Stimulated activated CD4-positive, alpha-beta T cell treated with anti-CD3 and anti-CD28 coated beads, Interleukin-2, amount 100 ng/mL, for 24 hours (primary cell): ENCODE data around the gene SLC2A4.

ENCODE experiments used
- DNase-seq, 2 donors: peaks; one replicate each; pipeline ENCODE4 v3.0.0-alpha.2; 2020

Gene SLC2A4

DNA sequence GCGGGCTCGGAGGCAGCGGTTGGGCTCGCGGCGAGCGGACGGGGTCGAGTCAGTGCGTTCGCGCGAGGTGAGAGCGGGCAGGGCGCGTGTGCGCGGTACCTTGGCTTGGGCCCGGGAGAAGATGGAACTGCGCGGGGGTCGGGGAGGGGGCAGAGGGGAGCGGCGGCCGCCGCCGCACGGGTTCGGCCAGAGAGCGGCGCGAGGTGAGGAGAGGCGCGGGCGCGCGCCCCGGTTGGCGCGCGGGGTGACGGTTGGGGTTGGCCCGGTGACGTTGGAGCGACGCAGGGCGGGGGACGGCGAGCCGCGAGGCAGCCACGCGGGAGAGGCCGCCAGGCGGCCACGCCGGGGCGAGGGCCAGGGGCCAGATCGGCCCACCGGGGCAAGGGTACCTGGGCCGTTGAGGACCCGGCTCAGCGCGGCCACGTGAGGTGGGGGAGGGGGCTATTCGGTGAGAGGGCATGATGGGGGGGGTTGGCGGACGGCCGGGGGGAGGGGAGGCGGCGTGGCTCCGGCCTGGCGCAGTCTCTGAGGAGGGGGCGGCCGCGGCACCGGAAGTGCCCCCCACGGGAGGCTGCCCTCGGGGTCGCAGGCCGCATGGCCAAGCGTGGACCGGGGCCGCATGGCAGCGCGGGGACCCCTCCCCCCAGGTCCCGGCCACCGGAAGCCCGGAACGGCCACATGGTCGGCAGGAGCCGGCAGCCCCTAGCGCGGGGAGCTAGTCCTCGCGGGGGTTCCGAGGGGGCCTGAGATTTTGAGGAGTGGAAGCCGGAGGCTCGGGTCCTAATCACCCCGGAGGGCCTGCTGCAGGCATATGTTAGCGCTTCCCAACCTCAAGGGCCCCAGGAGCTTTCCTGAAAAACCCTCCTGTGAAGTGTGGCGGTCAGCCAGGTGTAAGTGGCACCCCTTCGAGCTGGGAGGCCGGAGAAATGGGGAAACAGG is 26.4 kb downstream of the SLC2A4 start:
- peak; percentile 55 to 60 for DNase-seq

DNA sequence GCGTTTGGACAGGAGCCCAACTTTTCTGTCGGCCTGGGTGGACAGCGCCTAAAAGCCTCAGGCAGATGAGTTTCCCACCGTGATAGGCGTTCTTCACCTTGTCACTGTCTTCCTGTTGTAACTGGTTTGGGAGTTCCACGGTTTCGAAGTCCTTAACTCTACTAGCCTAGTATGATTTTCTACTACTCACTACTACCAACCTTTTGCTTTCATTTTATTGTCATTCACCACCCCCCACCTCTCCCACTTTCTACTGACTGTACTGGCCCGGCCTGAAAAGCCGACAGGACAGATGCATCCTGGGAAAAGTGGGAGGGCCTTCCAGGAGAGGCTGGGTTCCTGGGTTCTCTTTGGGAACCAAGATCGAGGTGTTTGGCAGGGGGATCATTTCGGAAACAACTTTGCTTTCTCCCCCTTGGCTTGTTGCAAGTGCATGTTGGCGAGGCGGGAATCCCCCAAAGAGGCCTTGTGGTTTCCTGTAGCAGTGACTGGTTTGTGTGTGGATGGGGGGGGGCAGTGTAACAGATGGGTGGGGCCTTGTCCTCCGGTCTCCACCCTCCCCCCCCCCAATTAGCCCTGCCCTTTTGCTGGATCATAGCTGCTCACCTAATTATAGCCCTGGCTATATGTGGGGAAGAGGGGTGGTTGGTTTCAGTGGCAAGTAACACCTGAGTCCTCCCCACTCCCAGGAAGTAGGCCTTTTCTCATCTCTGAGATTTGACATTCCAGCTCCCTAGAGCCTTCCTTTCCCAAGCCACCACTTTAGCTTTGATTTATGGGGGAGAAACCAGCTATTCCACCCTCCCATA is 27.3 kb downstream of the SLC2A4 start:
- peak; percentile 78 to 84 for DNase-seq

DNA sequence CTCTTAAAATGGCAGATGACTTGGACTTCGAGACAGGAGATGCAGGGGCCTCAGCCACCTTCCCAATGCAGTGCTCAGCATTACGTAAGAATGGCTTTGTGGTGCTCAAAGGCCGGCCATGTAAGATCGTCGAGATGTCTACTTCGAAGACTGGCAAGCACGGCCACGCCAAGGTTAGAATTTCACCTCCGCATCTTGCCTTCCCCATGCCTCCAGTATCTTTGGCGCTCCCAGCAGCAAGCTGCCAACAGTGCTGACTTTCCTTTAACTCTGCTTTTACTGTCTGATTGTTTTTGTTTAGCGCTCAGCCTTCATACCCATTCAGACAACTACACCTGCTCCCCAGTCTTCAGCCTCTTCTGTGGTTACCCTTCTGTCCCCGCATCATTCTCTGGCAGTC is 28.1 kb downstream of the SLC2A4 start:
- no peak for DNase-seq

DNA sequence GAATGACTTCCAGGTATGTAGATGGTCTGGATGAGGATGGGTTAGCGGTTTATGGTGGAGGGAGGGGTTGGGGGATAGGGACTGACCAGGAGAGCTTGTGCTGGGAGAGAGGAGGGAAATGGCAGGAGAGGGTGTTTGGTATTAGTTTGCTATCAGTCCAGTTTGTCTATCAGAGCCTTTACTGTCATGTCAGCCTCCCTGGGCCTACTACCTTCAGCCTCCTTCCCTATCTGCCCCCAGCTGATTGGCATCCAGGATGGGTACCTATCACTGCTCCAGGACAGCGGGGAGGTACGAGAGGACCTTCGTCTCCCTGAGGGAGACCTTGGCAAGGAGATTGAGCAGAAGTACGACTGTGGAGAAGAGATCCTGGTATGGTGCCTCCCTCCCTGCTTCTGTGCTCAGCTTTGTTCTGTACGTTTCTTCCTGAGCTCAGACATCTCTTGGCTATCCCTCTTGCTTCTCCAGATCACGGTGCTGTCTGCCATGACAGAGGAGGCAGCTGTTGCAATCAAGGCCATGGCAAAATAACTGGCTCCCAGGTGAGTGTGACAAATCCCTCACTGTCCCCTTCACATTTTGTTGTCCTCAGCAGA is 29.7 kb downstream of the SLC2A4 start:
- DNase-seq: no peak

DNA sequence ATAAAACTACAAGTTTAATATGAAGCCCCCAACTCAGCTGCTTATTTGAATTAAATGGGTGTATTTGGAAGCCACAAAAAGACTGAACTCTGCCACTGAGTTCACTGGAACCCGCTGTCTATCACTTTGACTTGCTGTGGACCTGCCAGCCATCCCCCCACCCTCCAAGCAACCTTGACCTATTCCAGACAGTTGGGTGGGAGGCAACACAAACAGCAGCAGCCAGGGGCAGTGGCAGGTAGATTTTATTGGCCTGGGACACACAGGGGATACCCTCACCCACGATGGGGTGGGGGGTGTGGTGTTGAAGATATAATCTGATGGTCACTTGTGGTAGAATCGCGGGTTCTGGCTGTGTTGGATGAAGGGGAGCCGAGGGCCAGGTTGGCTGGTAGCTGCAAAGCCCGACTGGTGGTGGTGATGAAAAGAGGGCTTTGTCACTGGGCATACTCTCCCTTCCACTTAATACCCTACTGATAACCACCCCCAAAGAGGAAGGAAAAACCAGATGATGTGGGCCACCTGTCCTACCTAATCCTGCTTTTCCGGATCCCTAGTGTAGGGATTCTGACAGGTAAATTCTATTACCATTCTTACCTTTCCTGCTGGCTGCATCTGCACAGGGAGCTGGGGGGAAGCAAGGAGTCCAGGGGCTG is 31.0 kb downstream of the SLC2A4 start:
- no peak for DNase-seq

DNA sequence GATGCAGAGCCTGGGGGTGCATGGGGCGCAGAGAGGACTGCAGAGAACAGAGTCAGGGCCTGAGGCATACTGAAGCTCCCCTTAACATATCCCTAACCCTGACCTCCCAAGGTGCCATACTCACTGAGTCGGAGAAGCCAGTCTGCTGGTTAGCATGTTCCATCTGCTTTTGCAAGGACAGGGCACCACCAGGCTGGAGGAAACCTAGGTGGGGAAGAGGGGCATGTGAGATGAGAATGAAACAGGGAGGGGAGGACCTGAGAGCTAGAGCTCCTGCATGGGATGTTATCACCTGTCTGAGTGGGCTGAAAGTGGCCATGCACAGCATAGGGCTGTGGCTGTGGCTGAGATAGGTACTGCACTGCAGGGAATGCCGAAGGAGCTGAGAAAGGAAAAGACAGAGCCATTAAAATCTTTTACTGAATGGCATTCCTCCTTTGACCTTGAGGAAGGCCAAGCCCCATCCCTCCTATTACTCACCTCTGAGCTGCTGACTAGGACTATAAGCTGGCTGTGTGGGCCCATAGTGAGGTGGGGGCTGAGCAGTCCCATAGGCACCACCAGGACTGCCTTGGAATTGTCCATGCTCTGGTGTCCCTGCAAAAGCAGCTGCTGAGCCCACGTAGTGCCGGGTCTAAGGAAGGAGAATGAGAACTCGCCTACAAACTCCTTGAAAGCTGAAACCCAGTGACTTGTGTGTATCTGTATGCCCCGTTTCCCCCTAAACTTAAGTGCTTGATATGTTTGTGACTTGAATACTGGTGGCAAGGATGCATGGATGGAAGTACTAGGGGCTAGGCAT is 31.8 kb downstream of the SLC2A4 start:
- DNase-seq: peak in 1 of 2 donors; percentile 49

DNA sequence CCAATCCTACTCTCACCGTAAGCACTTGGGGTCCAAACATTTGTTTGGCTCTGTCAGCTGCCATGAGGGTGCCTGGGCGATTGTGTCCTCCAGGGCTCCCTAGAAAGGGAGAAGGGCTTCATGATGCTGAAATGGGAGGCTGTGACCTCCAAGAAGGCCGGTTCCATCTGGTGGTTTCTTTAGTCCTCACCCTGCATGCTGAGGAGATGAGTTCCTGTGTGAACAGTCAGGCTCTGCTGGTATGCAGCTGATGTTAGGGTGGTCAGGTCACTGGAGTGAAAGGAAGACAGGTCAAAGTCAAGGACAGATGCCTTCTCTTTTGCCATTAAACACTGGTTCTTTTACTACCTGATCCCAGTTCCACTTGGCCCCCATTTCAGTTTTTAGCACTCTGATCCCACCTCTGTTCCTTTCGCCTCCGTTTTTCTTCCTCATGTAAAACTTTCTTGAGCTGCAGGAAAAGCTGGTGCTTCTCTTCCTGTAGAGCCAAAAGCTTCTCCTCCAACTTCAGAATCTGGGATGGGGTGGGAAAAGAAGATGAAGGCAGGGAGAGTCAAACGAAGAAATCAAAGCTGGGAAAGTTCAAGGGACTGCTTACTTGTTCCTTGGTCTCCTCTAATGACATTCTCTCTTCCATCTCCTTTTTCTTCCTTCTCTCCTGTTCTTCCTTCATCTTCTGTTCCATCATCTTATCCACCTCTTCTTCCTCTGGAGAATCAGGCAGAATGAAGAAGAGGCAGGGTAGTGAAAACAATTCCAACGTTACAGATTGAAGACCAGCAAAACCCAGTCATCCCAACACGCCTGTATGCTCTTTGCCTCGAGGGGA is 32.6 kb downstream of the SLC2A4 start:
- DNase-seq: no peak

DNA sequence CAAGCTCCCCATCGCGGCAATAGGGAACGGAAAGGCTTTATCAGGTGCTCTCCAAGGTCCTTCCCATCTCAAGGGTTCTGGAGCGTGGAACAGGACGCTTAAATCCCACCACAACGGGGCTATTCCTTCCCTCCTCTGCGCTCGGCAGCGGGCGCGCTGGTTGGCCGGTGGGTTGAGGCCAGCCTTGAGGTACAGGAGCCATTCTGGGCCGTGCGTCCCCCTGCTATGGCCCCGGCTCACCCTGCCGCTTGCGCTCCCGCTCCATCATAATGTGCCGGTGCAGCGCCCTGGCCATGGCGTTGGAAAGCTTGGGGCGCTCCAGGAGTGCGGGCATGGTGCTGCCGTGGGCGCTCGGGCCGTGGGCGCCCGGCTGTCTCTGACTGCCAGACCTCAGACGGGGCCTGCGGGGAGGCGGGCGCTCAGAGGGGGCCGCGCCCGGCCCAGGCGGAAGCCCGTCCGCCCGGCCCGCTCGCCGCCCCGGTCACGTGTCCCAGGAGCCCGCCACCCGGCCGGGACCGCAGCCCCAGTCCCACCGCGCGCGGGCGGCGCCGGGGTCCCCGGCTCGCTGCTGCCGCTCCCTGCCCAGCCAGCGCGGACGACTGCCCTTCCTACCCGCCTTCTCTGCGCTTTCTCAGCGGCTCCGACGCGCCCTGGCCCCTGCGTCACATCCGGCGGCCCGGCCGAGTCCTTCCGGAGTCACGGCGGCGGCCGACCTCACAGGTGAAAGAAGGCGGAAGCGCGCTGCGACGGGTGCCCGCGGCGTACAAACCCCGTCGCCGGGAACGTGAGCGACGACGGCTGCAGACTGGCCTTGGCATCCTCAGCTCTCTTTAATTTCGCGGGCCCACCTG is 33.4 kb downstream of the SLC2A4 start, which contains the start of gene GPS2:
Gene GPS2 (minus strand): TSS at position 642 of the 851 bp plus-strand sequence. CDS start 308 bp downstream, at position 334.
- DNase-seq: peak; percentile 93 to 96

DNA sequence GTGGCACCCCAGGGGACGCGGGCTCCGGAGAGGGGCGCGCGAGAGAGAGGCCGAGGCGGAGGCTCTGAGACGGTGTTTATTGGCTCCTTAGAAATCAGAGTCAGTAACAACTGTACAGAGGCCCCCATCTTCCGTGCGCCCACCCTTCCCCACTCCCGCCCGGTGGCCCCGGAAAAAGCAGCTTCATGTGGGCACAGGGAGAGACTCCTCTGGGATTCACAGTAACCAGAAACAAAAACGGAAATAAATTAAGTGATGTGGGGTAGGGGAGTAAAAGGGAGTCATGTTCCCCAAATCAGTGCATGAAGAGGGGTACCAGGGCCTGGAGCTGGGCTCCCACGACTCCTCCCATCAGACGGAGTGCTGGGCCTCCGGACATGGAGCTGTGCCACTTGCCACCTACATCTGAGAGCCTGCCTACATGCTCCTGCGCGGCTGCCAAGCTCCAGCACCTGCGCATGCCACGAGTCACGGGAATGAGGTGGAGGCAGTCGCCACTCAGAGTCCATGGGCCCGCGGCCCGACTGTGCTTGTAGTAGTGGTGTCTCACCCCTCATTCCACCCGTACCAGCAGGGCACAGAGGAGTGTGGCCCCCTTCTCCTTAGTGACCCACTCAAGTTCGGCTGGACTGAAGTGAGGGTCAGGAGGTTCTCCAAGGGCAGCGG is 34.2 kb downstream of the SLC2A4 start:
- DNase-seq: no peak

DNA sequence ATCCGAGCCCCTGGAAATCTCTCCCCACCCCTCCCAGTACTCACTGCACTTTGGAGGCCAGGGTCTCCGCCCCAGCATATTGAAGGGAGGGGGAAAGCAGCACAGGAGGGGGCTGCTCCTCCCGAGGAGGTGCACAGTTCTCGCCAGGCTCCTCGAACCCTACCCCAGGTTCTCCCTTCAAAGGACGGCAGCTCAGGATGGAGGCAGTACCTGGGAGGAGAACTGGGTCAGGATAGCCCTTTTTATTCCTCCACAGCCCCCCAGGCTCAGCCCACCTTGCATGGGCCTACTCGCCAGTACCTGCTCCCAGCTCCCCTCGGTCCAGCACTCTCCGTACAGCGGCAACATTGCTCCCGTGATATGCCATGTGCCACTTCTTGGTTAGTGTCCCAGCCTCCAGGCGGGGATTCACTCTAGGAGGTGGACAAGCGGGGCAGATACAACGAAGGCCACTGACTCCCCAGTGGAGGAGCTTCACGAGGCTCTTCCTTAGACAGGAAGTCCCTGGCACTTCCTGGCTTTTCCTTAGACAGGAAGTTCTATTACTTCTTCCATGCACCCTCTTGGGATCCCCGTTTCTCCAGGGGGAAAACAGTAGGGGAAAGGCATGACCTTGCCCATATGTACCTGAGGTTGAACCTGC is 35.8 kb downstream of the SLC2A4 start:
- no peak for DNase-seq

DNA sequence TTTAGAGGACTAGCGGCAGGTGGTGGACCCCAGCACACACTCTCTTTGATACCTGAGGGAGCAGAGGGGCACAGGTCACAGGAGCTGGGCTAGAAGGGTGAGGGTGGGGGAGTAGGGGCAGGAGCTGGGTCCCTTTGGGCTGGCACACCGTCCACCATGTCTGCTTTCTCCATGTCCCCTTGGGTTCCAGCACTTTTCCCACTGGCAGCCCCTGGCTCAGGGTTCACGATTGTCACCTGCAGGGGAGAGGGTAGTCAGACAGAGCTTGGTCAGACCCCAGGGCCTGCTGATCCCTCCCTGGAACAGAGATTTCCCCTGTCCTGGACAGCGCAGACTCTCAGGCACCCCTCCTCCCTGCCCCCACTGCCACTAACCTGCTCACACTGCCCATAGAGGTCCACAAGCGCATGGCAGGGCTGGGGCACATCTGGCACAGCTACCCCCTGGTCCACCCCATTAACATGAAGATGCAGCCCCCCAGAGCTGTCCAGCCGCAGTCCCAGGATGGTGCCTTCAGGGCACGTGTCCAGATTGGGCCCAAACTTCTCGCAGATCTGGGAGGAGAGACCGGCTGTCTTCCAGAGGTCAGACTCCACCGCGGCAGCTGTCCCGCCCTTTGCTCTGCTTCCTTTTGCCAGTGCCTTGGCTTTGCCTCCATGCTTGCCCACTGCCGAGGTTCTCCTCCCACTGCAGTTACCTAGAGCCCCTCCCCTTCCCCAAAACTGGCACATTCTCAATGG is 36.8 kb downstream of the SLC2A4 start:
- no peak for DNase-seq

DNA sequence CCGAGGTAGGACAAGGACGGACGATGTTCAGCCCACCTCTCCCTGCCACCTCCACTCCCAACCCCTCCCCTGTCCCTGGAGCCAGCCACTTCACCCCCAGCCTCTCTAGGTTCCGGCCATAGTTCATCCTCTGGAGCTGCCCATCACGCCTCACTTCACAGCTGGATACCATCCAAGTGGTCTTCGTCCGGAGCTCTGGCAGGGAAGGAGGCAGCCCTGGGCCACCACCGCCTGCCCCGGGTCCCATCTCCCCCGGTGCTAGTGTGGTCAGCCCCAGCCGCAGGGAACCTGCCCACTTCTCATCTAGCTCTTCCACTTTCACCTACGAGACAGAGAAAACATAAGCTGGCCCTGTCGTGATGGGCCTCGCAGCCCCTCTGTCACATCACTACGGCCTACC is 39.9 kb downstream of the SLC2A4 start:
- no peak for DNase-seq

DNA sequence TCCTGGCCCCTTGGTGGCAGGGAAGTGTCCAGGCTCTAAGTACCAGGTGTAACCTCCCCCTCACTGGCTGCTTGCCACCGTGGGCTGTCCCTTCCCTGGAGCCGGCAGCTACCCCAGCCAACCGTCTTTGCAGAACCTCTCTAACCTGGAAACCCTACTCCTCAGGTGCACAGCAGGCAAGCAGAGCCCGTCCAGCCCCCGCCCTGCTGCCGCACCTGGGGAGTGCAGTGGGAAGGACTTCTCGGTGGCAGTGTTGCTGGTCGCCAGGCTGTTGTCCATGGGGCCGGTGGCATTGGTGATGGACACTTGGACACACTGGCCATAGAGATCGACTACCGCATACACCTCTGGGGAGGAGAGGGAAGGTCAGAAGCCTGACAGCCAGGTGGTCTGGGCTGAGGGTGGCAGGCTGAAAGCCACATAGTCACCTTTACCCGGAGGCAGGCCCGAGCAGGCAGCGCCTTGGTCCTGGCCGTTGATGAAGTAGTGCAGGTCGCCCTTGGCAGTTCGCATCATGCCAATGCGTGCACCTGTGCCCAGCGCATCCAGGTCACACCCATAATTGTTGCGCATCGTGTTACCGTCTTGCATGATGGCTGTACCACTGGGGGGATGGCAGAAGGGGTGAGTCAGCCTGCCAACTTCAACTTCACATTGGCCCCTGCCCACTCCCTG is 41.1 kb downstream of the SLC2A4 start:
- no peak for DNase-seq

DNA sequence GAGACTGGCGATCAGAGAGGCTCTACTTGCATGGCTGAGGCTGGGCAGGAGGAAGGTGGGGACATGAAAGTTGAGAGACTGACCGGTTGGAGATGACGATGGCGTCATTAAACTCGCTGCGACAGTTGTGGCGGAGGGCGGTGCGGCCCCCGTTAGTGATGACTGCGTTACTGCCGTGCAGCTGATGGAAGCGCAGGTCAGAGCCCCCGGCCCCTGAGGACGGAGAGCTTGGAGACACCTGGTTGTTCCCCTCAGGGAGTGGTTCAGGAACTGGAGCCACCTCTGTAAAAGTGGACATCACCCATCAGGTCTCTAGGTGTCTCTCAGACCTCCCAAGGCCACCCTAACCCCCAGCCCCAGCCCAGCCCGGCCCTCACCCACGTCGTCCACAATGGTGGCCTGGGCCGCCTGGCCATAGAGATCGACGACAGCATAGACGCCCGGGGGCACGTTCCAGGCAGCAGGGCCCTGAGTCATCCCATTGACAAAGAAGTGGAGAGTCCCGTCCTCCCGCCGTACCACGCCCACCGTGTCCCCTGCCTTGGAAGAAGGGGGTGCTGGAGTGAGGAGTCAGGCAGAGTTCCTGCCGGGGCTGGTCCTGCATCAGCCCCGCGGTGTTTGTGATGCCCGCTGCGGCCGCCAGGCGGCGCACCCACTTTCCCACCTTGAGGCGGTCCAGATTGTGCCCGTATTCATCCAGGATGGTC is 42.4 kb downstream of the SLC2A4 start:
- peak; percentile 74 to 78 for DNase-seq

DNA sequence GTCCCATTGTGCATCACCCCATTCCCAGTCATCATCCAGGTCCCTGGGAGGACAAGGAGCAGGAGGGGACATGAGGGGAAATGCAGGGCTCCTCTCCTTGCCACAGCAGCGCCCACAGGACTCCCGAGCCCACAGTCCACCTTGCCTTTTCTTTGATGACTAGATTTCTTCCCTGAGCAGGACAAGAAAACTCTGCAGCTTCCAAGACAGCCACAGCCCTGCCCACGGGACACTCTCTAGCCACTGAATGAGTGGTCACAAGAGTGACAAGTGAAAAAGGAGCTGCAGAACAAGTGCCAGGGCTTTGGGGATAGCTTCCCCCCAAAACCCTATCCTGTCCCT is 42.9 kb downstream of the SLC2A4 start:
- no peak for DNase-seq

DNA sequence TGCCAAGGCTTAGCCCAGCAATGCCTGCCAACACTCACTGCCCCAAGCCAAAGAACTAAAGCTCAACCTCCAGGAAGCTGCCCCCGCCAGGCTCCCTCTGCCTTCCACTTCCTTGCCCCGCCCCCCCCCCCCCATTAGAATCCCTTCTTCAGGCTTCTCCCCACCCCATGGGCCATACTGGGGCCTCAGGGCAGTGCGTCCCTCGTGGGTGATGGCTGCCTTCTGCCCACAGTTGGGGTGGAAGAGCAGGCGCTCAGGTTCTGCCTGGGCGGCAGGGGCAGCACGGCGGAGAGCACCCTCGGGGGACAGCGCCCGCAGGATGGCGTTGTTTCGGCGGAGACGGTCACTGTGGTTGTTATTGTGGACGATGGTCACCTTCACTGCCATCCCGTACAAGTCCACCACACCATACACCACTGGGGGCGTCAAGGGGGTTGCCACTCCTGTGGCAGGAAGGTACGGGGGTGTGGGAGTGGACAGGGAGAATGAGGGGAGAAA is 43.6 kb downstream of the SLC2A4 start:
- DNase-seq: no peak

DNA sequence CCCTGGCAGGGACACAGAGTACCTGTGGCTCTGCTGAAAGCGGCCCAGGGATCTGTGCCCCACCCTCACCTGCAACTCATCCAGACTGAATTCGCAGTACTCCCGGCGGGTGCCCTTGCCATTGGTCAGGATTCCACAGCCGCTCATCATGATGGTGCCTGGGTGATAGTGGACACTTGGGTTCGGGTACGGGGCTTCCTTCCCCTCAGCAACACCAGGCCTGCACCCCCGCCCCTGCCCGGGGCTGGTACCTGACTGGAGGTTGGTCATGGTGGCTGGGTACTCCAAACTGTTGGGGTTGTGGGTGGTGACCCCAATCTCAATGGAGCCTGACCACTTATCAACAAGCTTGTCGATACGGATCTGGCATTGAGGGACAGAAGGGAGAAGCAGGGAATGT is 44.7 kb downstream of the SLC2A4 start:
- DNase-seq: no peak
